ENCODE measurements around the gene RPL29.

RPL29 gene

DNA sequence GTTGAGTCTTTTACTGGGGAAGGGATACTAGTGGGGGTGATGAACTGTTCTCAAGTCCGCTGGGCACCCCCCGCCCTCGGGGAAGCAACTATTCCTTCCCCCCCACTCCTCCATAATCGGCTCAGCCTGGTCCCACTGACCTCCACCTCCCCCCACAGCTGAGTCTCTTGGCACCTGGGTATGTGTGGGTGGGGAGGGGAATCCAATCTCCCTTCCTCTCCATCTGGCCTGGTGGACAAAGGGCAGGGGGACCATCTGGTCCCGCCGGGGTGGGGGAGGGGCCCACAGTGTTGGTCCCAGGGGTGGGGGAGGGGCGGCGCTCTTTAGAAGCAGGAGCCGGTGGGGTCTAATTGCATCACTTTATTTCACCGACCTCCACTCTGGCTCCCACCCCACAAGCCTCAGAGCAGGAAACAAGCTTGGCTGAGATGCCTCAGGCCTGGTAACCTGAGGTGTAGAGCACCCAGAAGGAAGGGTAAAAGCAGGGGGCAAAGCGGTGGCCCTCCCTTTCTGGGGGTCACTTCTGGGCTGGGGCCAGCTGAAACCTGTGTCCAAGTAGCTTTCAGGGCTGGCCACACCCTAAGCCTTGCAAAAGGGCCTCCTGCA lies 27.4 kb downstream of the RPL29 start:
- peak overlapping the region; percentile 64 for H3K4me3 ChIP-seq (ENCODE audit: low read depth, low read length)
- POLR2A ChIA-PET, result interaction anchor here (2.9 kb wide), 1 partner anchor 27 kb away, joined by 10 read pairs; the partner anchor contains the start of genes PARP3 and RRP9
- CTCF ChIA-PET, result interaction anchor here (1.2 to 4.5 kb wide), 6 partner anchors 8 to 30 kb away, joined by 3 to 32 read pairs (median 6); partner anchors contain the start of genes PARP3 and RRP9
- TF ChIP-seq, protein P1, sequence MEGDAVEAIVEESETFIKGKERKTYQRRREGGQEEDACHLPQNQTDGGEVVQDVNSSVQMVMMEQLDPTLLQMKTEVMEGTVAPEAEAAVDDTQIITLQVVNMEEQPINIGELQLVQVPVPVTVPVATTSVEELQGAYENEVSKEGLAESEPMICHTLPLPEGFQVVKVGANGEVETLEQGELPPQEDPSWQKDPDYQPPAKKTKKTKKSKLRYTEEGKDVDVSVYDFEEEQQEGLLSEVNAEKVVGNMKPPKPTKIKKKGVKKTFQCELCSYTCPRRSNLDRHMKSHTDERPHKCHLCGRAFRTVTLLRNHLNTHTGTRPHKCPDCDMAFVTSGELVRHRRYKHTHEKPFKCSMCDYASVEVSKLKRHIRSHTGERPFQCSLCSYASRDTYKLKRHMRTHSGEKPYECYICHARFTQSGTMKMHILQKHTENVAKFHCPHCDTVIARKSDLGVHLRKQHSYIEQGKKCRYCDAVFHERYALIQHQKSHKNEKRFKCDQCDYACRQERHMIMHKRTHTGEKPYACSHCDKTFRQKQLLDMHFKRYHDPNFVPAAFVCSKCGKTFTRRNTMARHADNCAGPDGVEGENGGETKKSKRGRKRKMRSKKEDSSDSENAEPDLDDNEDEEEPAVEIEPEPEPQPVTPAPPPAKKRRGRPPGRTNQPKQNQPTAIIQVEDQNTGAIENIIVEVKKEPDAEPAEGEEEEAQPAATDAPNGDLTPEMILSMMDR (IDR thresholded peaks at IDR 0.05; ENCODE audit: insufficient read depth, low read length, missing control alignments), result no peak
- no peak for DNase-seq (ENCODE audit: low read depth, low spot score)

DNA sequence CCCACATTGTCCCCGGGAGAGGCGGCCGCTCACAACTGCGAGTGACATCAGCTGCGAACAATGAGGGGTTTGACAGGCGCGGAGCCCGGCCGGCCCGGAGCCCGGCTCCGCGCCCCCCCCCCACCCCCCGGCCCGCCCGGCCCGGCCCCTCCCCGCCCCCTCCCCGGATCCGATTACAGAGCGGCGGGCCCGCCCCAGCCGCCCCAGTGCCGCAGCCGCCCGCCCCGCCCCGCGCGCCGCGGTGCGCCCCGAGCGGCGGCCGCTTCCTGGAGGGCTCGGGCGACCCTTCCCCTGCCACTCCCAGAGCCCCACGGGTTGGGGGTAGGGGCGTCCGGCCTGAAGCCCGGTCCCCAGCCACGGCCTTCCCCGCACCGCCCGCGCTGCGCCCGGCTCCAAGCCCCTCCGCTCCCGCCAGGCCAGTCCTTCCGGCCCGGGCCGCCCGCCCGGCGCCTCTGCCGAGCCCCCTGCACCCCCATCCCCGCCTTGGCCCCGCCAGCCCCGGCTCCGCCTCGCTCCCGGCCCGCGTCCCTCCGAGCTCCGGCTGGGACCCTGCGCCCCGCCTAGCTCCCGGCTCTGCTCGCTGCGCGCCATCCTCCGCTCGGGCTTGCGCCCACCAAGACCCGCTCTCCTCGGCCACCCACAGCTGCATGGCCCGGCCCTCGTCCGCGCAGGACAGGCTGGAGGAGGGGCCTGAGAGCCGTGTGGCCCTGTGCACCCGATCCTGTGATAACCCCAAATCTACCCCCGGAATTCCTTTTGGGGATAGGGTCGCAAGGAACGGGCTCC lies 28.1 kb downstream of the RPL29 start, which contains the start of gene PCBP4:
Gene PCBP4, minus strand, starts transcription at position 71 of the 786 bp plus-strand sequence. CDS start 6,214 bp downstream, outside the sequence.
- CTCF ChIA-PET, result interaction anchor here (1.3 to 4.5 kb wide), 5 partner anchors 13 to 31 kb away, joined by 3 to 32 read pairs (median 5); partner anchors contain the start of genes PARP3 and RRP9
- POLR2A ChIA-PET, result interaction anchor here (0.5 to 2.9 kb wide), 4 partner anchors 15 to 573 kb away, joined by 3 to 10 read pairs (median 4); partner anchors contain the start of genes ACY1, PARP3, RPL29 and RRP9
- TF ChIP-seq, protein P1 (IDR thresholded peaks at IDR 0.05; ENCODE audit: insufficient read depth, low read length, missing control alignments), result no peak
- DNase-seq (ENCODE audit: low read depth, low spot score), result no peak
- peak within 1 kb of the TSS; percentile 80 for H3K4me3 ChIP-seq (ENCODE audit: low read depth, low read length)

DNA sequence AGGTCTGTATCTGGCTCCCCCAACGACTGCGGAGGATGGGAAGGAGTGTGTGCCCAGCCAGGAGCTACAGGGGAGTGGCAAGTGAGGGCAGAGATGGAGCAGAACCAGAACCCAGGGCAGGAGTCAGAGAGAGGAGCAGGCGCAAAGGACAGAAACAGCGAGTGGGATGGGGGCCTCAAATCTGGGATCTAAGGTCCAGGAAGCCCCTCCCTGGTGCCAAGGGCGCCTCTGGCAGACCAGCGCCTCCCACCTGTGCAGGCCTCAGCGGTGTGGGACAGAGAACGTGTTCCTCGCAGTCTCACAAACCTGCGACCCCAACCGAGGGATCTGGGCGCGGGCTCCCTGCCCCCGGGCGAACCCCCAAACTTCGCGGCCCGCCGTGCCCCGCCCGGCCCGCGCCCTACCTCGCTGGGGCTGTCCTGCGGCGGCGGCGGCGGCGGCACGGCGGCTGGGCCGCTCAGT lies 28.7 kb downstream of the RPL29 start:
- CTCF ChIA-PET, result interaction anchor here (1.3 to 4.5 kb wide), 3 partner anchors 18 to 25 kb away, joined by 3 to 32 read pairs (median 6); partner anchors contain the start of genes PARP3 and RRP9

DNA sequence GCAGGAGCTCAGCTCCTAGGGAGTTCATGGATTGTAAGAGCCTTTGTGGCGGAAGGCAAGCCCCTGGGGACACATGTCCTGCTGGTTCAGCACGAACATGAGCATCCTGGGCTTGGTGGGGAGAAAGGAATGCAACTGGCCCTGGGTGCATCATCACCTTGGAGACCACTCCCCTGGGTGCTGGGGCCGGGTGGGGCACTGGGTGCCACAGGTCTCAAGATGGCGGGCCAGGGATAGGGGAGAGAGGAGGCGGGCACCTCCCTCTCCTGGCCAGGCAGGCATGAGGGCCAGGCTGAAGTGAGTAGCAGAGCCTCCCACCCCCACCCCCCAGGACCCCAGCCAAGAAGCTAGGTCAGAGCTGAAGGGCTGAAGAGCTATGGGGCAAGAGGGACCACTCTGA lies 29.2 kb downstream of the RPL29 start:
- ChIA-PET CTCF (interaction anchor here (1.3 to 1.6 kb wide), 3 partner anchors 18 to 25 kb away, joined by 3 to 6 read pairs (median 4); partner anchors contain the start of gene RRP9), POLR2A (interaction anchor here (2.9 kb wide), 1 partner anchor 25 kb away, joined by 10 read pairs; the partner anchor contains the start of genes PARP3 and RRP9)
- H3K4me3 ChIP-seq (ENCODE audit: low read depth, low read length), result peak overlapping the region; percentile 80
- TF ChIP-seq, protein P1 (IDR thresholded peaks at IDR 0.05; ENCODE audit: insufficient read depth, low read length, missing control alignments), result no peak
- no peak for DNase-seq (ENCODE audit: low read depth, low spot score)

More for the DNA sequence above, 28.7 kb downstream of the RPL29 start:
- TF ChIP-seq, protein P1 (IDR thresholded peaks at IDR 0.05; ENCODE audit: insufficient read depth, low read length, missing control alignments), result no peak
- POLR2A ChIA-PET, result interaction anchor here (0.5 to 2.9 kb wide), 3 partner anchors 25 to 573 kb away, joined by 3 to 10 read pairs (median 4); partner anchors contain the start of genes PARP3, RPL29 and RRP9
- H3K4me3 ChIP-seq (ENCODE audit: low read depth, low read length), result peak overlapping the region; percentile 80
- no peak for DNase-seq (ENCODE audit: low read depth, low spot score)

DNA sequence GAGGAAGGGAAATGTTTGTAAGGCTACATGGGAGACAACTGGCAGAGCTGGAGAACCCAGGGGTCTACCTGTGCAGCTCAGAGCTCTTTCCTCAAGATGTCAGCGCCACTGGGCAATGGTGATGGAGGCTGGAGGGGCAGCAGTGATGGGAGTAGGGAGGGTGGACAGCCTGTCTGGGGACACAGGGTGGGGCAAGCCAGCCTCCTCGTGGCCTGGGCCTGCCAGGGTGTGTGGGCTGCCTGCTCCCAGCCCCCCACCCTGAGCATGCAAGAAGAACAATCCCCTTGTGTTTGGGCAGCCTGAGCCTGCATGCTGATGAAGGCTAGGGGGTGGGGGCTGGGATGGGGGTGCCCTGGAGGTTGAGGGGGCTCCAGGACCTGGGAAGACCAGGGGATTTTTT lies 29.7 kb downstream of the RPL29 start:
- POLR2A ChIA-PET, result interaction anchor here (0.7 to 2.9 kb wide), 3 partner anchors 8 to 30 kb away, joined by 3 to 10 read pairs (median 5); partner anchors contain the start of genes ABHD14B, PARP3, RPL29 and RRP9
- CTCF ChIA-PET, result interaction anchor here (1.0 to 7.3 kb wide), 8 partner anchors 7 to 166 kb away, joined by 3 to 67 read pairs (median 5); partner anchors contain the start of genes ABHD14A, ABHD14B, GPR62 and RRP9
- no peak for DNase-seq (ENCODE audit: low read depth, low spot score)
- H3K4me3 ChIP-seq (ENCODE audit: low read depth, low read length), result peak overlapping the region; percentile 80
- TF ChIP-seq, protein P1 (IDR thresholded peaks at IDR 0.05; ENCODE audit: insufficient read depth, low read length, missing control alignments), result no peak
